Measurements from ENCODE around the gene TMEM147.

The TMEM147 gene

DNA sequence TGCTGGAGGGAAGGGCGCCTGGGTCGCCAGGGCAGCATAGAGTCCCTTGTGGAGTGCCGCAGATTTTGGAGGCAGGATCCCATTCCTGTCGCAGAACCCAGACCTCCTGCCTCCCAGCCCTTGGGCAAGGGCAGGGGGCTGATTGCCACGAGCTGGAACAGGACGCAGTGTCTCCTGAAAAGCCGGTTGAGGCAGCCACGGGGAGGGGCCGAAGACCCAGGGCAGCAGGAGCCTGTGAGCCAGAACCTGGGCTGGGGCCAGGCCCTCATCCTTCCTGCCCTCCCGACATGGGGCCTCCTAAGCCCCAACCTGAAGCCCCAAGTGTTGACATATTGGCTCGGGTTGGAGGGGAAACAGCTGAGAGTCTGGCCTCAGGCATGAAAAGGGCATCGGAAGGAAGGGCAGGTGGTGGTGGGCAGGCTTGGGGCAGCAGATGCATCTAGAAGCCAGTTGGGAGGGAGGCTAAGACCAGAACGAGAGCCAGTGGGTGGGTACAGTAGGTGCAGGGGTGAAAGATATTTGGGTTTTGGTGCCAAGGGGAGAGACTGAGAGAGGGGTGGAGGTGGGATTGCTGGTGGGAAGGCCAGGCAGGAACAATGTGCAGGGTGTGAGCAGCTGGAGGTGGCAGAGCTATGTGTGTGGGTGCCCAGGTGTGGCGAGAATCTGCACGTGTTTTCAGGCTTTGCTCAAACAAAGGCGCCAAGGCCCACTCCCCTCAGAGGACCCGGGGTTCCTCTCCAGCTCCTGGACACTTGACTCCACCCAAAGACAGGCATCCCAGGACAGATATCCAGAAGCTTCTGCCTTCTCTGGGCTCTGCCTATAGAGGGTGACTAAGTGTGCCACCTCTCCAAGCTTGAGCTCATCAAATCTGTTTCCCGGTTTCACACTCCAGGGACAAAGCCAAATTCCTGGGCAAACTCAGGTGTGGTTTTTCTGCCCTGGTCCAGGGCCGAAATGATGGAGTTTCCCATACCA, 15.9 kb upstream of the TMEM147 start:
- Mint-ChIP-seq H3K27me3 (peaks cover 68 to 80% of the 10 kb centered on the region in 2 donors), H3K9me3 (no peaks in the 10 kb centered on the region), H3K27ac (no peak overlapping the region), H3K4me3 (no peak overlapping the region), H3K4me1 (peaks cover 8 to 10% of the 10 kb centered on the region in 2 donors), H3K36me3 (peaks cover 3 to 6% of the 10 kb centered on the region in 2 donors)
- ATAC-seq (replicated peaks) (no peak), DNase-seq (no peak)

GRCh38 chr19:35531291-35531690, 14.1 kb upstream of the TMEM147 start:
- ATAC-seq (replicated peaks) (no peak), DNase-seq (no peak)
- Mint-ChIP-seq H3K4me1 (peaks cover 8 to 10% of the 10 kb centered on the region in 2 donors), H3K27me3 (peaks cover 68 to 80% of the 10 kb centered on the region in 2 donors), H3K36me3 (peaks cover 3 to 6% of the 10 kb centered on the region in 2 donors), H3K4me3 (no peak overlapping the region), H3K9me3 (no peaks in the 10 kb centered on the region), H3K27ac (no peak overlapping the region)

- ATAC-seq (replicated peaks) (peak in 1 of 2 donors; percentile 18), DNase-seq (no peak)
- Mint-ChIP-seq H3K4me1 (peaks cover 8 to 10% of the 10 kb centered on the region in 2 donors), H3K27me3 (peaks cover 51 to 61% of the 10 kb centered on the region in 2 donors), H3K9me3 (no peaks in the 10 kb centered on the region), H3K4me3 (peak within 1 kb of the TSS; percentile 66), H3K36me3 (peaks cover 5 to 9% of the 10 kb centered on the region in 2 donors), H3K27ac (peak within 1 kb of the TSS; percentile 39)
Measured at GRCh38 chr19:35533201-35533821, 12.1 kb upstream of the TMEM147 start, which contains the start of gene GAPDHS. GAPDHS (plus strand) TSS chr19:35533456; CDS start chr19:35533528, 72 bp downstream.

DNA sequence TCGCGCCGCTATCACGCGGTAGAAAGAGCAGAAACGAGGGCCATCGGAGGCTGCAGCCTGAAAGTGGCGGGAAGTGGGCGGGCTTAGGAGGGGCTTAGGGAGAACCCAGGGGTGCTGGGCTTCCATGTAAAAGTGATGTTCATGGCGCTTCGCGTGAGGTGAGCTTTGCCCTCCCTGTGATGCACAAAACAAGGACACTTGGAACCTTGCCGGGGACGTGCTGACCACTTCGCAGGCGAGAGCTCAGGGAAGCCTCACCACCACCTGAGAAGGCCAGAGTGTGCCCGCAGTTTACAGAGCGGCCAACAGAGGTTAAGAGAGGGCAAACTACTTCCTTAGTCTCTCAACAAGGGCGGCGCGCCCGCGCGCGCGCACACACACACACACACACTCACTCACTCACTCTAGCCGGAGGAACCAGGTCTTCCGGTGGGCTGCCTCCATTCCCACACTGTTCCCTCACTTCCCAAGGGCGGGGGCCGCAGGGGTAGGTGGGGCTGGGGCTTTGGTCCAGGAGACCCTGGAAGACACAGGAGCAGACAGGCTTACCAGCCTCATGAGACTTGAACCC, 11.5 kb upstream of the TMEM147 start:
- peak overlapping the region; percentile 66 for H3K4me3 Mint-ChIP-seq
- no peak for DNase-seq
- H3K36me3 Mint-ChIP-seq: peaks cover 5 to 12% of the 10 kb centered on the region in 2 donors
- H3K9me3 Mint-ChIP-seq: no peaks in the 10 kb centered on the region
- peaks cover 45 to 55% of the 10 kb centered on the region in 2 donors for H3K27me3 Mint-ChIP-seq
- peak; percentile 90 to 91 for ATAC-seq (replicated peaks)
- H3K4me1 Mint-ChIP-seq: peaks cover 8 to 10% of the 10 kb centered on the region in 2 donors
- H3K27ac Mint-ChIP-seq: no peak overlapping the region

DNA sequence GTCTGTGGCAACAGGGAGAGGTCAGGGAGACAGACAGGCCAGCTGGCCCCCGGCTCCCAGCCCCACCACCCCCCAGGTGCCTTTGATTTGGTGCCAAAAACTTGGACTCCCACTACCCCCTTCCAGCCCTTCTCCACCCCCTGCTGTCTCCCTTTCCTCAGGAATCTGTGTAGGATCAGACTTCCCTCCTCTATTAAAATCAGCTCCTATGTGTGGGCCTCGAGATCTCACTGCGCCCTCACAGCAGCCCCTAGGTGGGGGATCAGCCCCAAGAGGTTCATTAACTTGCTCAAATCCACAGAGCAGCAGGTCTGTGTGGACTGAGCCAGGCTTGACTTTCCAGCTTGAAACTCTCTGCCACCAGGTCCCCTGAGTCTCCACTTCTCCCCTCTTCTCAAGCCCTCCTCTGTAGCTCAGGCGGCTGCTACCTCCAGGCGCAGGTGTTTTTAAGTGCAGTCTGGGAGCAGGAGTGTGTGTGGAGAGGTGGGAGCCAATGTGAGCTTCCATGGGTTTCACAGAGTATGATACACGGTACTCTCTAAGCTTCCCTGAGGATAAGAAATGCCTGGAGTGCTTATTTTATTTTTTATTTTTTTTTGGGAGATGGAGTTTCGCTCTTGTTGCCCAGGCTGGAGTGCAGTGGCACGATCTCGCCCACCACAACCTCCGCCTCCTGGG, 10.5 kb upstream of the TMEM147 start:
- peaks cover 8 to 12% of the 10 kb centered on the region in 2 donors for H3K36me3 Mint-ChIP-seq
- no peak for DNase-seq
- peaks cover 36 to 45% of the 10 kb centered on the region in 2 donors for H3K27me3 Mint-ChIP-seq
- H3K4me3 Mint-ChIP-seq: peak overlapping the region in 1 of 2 donors; percentile 49
- H3K9me3 Mint-ChIP-seq: no peaks in the 10 kb centered on the region
- H3K27ac Mint-ChIP-seq: peak overlapping the region; percentile 49
- peaks cover 8 to 10% of the 10 kb centered on the region in 2 donors for H3K4me1 Mint-ChIP-seq
- no peak for ATAC-seq (replicated peaks)

DNA sequence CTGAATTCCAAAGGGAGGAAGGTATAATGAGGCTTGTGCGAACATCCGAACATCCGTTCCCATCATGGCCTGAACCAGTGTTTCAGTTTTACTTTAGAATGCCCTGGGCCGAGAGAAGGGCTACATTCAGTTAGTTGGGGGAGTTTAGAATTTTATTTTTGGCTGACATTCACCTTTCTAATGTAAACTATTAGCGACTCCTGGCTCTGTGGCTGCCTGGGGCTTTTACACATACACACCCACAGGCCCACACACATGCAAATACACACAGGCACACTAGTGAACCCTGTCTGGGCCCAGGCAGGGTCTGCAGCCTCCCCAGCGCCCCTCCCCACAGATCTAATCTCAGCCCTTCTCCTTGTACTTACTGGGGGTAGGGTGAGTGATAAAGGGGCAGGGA, 6.1 kb upstream of the TMEM147 start:
- peaks cover 4 to 8% of the 10 kb centered on the region in 2 donors for H3K27me3 Mint-ChIP-seq
- no peak overlapping the region for H3K4me3 Mint-ChIP-seq
- no peaks in the 10 kb centered on the region for H3K9me3 Mint-ChIP-seq
- DNase-seq: no peak
- ATAC-seq (replicated peaks): no peak
- peaks cover 14 to 31% of the 10 kb centered on the region in 2 donors for H3K36me3 Mint-ChIP-seq
- H3K27ac Mint-ChIP-seq: no peak overlapping the region
- peaks cover 7 to 25% of the 10 kb centered on the region in 2 donors for H3K4me1 Mint-ChIP-seq

DNA sequence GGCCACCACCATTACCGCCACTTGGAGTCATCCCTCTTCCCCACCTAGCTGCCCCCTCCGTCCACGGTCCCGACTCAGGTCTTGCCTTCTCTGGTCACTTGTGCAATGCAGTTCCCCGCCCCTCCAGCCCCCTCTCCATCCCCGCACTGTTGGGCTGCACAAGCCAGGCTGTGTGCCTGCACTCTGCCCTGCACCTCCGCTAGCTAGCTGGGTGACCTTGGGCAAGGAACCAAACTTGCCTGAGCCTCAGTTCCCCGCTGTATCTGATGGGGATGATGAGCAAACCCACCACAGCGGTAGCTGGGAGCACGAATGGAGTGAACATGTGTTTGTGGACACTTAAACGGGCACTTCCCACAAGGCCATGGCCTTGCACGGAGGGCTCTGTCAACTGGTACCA, 5.6 kb upstream of the TMEM147 start:
- Mint-ChIP-seq H3K27ac (no peak overlapping the region), H3K27me3 (peaks cover 2 to 3% of the 10 kb centered on the region in 2 donors), H3K4me3 (no peak overlapping the region), H3K36me3 (peaks cover 14 to 31% of the 10 kb centered on the region in 2 donors), H3K4me1 (peaks cover 11 to 29% of the 10 kb centered on the region in 2 donors), H3K9me3 (no peaks in the 10 kb centered on the region)
- ATAC-seq (replicated peaks) (no peak), DNase-seq (no peak)

DNA sequence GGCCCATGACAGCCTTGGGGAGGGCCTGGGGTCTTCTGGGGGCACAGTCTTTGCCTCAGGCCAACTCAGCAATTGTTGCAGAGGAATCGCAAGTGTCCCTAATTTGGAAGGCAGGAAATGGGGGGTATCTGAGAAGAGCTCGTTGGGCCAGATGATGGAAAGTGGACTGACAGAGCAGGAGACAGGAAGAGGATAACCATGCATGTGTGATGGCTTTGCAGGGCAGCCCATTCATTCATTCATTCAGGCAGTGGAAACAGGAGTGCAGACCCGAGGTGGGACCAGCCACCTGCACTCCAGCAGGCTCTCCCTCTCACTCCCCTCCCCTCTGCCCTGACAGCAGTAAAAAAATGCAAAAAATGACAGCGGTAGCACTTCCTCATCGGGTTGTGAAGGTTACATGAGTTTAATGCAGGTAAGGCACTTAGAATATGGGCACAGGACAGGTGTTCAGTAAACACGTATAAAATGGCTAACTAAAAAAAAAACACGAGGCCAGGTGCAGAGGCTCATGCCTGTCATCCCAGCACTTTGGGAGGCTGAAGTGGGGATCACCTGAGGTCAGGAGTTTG, 5.0 kb upstream of the TMEM147 start:
- Mint-ChIP-seq H3K9me3 (no peaks in the 10 kb centered on the region), H3K36me3 (peaks cover 14 to 31% of the 10 kb centered on the region in 2 donors), H3K4me1 (peaks cover 12 to 29% of the 10 kb centered on the region in 2 donors), H3K4me3 (no peak overlapping the region), H3K27me3 (no peaks in the 10 kb centered on the region), H3K27ac (no peak overlapping the region)
- DNase-seq (no peak), ATAC-seq (replicated peaks) (no peak)

DNA sequence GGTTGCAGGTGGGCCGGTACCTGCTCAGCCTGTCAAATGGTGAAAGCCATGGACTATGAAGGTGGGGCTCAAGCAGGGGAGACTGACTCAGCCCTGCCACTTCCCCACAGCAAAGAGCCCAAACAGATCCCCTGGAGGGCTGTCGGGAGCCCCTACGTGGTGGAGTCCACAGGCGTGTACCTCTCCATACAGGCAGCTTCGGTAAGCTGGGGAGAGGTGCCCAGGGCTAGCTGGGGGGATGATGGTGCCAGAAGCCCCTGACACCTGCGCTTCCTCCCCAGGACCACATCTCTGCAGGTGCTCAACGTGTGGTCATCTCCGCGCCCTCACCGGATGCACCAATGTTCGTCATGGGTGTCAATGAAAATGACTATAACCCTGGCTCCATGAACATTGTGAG, 3.2 kb upstream of the TMEM147 start:
- peaks cover 24 to 42% of the 10 kb centered on the region in 2 donors for H3K4me1 Mint-ChIP-seq
- DNase-seq: no peak
- H3K27me3 Mint-ChIP-seq: no peaks in the 10 kb centered on the region
- H3K27ac Mint-ChIP-seq: no peak overlapping the region
- no peak overlapping the region for H3K4me3 Mint-ChIP-seq
- H3K36me3 Mint-ChIP-seq: peaks cover 18 to 32% of the 10 kb centered on the region in 2 donors
- H3K9me3 Mint-ChIP-seq: no peaks in the 10 kb centered on the region
- no peak for ATAC-seq (replicated peaks)

- peaks cover 28 to 52% of the 10 kb centered on the region in 2 donors for H3K4me1 Mint-ChIP-seq
- peaks cover 22 to 37% of the 10 kb centered on the region in 2 donors for H3K36me3 Mint-ChIP-seq
- no peaks in the 10 kb centered on the region for H3K27me3 Mint-ChIP-seq
- no peak for DNase-seq
- no peak overlapping the region for H3K4me3 Mint-ChIP-seq
- no peaks in the 10 kb centered on the region for H3K9me3 Mint-ChIP-seq
- no peak overlapping the region for H3K27ac Mint-ChIP-seq
- ATAC-seq (replicated peaks): no peak
Measured at GRCh38 chr19:35543280-35544109, 1.9 kb upstream of the TMEM147 start.

DNA sequence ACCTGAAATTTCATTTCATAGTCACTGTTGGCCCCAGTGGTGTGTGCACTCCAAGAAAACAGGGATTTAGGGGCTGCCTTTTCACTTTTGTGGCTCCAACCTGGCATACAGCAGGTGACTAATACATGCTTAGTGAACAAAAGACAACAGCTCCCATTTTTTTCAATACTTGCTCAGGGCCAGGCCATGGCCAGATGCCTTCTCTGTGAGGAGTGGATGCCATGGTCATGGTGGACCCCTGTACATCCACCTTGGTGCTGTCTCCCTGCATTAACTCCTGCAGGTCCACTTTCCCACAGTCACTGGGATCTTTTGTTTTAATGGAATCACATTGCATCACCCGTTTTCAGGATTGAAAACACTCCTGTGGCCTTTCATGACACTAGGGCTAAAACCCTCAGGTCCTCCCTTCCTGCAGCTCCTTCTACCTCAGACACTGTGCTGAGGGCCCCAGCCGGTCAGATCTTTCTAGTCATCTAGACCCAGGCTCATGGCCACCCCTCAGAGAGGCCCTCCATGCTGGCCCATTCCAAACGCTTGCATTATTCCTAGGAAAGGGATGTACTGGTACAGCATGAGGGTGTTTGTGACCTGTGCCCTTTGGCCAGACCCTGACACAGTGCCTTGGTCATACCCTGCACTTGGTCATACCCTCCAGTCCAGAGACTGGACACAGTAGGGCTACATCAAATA, 1.2 kb upstream of the TMEM147 start:
- Mint-ChIP-seq H3K27ac (peak overlapping the region; percentile 96), H3K4me3 (peak overlapping the region; percentile 93 to 100), H3K4me1 (peaks cover 36 to 60% of the 10 kb centered on the region in 2 donors), H3K27me3 (no peaks in the 10 kb centered on the region), H3K36me3 (peaks cover 28 to 43% of the 10 kb centered on the region in 2 donors), H3K9me3 (no peaks in the 10 kb centered on the region)
- ATAC-seq (replicated peaks): no peak
- DNase-seq: no peak

DNA sequence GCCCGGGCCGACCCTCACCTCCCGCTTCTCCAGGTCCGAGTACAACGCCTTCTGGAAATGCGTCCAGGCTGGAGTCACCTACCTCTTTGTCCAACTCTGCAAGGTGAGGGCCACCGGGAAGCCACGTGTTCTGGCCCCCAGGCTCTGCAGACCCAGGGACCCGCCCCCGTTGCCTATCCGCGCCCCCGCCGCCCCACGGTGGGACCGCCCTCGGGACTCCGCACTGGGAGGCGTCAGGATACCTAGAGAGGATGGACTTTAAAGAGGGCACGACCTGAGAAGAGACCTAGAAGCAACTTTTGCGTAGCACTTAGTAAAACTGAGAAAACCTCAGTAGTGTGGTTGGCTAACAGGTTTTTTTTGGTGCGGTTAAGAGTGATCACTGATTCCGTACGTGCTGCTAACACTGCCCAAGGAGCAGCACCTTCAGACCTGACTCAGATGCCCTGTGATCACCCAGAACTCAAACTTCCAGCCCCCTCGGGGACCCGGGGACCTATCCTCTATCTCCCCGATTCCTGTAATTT, 492 bp downstream of the TMEM147 start:
- H3K36me3 Mint-ChIP-seq: peaks cover 34 to 48% of the 10 kb centered on the region in 2 donors

More for the DNA sequence above, 492 bp downstream of the TMEM147 start:
- peak; percentile 75 for DNase-seq
- Mint-ChIP-seq H3K4me3 (peak overlapping the region; percentile 93 to 100), H3K4me1 (peaks cover 38 to 56% of the 10 kb centered on the region in 2 donors), H3K27me3 (no peaks in the 10 kb centered on the region), H3K9me3 (no peaks in the 10 kb centered on the region), H3K27ac (peak overlapping the region; percentile 98)
- ATAC-seq (replicated peaks): peak; percentile 72 to 76
